Epithelial cell of esophagus (primary cell): ENCODE data around the gene PARP9.

Source experiments
- DNase-seq: peaks from one replicate; pipeline ENCODE4 v3.0.0; 2010; ENCODE audit warnings: low read depth
- H3K4me3 ChIP-seq: 2 replicates; pipeline ENCODE4 v1.5.1; 2011; ENCODE audit warnings: mild to moderate bottlenecking, low read length, control low read depth
- TF ChIP-seq, protein P1 (sequence below): IDR thresholded peaks from 2 replicates; pipeline ENCODE4 v1.5.1; 2011; ENCODE audit warnings: low read depth, mild to moderate bottlenecking, low read length, control low read depth, inconsistent platforms; ENCODE audit not compliant: insufficient read depth; ENCODE audit errors: missing control alignments

PARP9 gene

GRCh38 chr3:122560680-122561079 is 3.4 kb downstream of the PARP9 start:
- H3K4me3 ChIP-seq: no peak overlapping the region
- TF ChIP-seq, protein P1, sequence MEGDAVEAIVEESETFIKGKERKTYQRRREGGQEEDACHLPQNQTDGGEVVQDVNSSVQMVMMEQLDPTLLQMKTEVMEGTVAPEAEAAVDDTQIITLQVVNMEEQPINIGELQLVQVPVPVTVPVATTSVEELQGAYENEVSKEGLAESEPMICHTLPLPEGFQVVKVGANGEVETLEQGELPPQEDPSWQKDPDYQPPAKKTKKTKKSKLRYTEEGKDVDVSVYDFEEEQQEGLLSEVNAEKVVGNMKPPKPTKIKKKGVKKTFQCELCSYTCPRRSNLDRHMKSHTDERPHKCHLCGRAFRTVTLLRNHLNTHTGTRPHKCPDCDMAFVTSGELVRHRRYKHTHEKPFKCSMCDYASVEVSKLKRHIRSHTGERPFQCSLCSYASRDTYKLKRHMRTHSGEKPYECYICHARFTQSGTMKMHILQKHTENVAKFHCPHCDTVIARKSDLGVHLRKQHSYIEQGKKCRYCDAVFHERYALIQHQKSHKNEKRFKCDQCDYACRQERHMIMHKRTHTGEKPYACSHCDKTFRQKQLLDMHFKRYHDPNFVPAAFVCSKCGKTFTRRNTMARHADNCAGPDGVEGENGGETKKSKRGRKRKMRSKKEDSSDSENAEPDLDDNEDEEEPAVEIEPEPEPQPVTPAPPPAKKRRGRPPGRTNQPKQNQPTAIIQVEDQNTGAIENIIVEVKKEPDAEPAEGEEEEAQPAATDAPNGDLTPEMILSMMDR: peak; percentile 66
- peak; percentile 78 for DNase-seq

DNA sequence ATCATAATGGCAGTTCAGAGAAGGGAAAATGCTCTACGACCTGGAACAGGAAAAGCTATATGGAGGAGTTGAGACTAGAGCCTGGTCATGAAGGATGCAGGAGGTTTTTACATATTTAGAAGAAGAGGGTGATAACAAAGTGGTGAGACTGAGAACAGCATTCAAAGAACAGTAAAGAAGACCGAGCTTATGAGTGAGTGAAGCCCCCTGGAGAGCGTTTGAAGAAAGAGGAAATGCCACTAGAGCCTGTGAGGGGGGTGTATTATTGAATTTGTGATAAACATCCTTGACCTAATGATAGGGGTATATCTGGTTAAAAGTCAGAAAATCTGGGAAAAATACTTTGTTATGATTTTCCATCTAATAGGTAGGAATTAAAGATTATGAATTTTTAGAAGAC is 4.2 kb downstream of the PARP9 start:
- DNase-seq: no peak
- TF ChIP-seq, protein P1: no peak

DNA sequence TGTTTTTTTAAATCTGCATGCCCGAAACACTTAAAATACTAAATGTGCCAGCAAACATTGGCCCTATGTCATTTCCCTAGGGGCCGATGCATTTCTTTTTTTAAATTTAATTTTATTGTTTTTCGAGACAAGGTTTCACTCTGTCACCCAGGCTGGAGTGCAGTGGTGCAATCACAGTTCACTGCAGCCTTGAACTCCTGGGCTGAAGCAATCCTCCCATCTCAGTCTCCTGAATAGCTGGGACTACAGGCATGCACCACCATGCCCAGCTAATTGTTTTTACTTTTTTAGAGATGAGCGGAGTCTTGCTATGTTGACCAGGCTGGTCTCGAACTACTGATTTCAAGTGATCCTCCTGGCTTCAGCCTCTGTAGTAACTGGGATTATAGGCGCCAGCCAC is 5.5 kb downstream of the PARP9 start:
- DNase-seq: no peak
- H3K4me3 ChIP-seq: no peak overlapping the region
- TF ChIP-seq, protein P1: no peak

More for the DNA sequence above, 4.2 kb downstream of the PARP9 start:
- no peak overlapping the region for H3K4me3 ChIP-seq

GRCh38 chr3:122557356-122557755 is 6.7 kb downstream of the PARP9 start:
- no peak overlapping the region for H3K4me3 ChIP-seq
- TF ChIP-seq, protein P1: no peak
- DNase-seq: no peak

DNA sequence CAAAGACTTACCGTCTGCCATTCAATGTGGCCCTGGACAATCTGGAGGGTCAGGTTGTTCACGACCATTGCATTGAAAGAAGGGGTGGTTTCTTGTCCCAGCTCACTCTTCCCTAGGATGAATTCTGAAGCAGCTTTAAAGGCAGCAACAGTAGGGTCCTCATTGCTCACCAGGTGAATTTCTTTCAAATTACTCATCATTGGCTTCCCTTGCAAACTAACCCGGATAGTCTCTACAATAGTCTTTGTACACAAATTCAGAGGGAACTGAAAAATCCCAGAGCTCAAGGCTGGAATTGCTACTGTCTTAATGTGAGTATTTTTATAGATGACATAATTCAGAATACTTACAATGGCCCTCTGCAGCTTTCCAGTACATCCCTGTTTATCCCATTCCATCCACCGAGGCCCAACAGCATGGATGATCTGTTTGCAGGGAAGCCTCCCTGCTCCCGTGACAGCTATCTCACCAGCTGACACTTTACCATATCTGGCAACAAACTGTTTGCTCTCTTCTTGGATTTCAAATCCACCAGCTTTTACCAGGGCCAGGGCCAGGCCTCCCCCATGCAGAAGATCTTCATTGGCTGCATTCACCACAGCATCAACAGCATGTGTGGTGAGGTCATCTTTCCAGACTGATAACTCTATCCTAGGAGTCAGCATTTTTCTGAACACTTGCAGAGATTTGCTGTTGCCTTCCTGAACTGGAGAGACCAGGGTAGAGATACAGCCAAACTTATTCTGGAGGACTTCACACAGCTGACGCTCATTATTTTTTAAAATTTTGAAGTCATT is 8.6 kb downstream of the PARP9 start:
- TF ChIP-seq, protein P1: no peak
- DNase-seq: peak; percentile 40
- no peak overlapping the region for H3K4me3 ChIP-seq

- TF ChIP-seq, protein P1: no peak
- H3K4me3 ChIP-seq: no peak overlapping the region
Observed at GRCh38 chr3:122553171-122553570, 10.9 kb downstream of the PARP9 start.

DNA sequence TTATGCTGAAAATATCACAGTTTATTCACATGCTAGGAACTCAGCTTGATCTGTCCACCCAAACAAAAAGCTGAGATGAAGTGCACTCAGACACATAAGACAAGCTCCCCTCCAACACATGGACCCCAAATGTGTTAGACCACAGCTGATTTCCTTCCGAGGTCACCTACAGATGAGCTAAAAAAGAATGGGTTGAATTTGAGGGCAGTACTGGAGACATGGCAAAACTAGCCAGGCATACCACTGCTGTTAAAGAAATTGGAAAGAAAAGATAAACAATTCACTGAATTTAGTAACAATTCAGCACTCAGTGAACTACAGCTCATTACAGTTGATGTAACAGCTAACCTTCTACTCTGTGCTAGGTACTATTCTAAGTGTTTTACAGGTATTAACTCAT is 15.5 kb downstream of the PARP9 start:
- no peak for DNase-seq
- H3K4me3 ChIP-seq: no peak overlapping the region
- TF ChIP-seq, protein P1: no peak

More at GRCh38 chr3:122553171-122553570, 10.9 kb downstream of the PARP9 start:
- DNase-seq: no peak
